HG03558 (cell line): ENCODE data around the gene COPB1.

ENCODE experiments used
- ATAC-seq: cut with Tn5 transposase; IDR thresholded peaks from one replicate; pipeline ENCODE4 v1.9.1; 2021; ENCODE audit warnings: moderate number of reproducible peaks; ENCODE audit not compliant: unreplicated experiment; ENCODE audit errors: extremely low read depth

COPB1 gene

DNA sequence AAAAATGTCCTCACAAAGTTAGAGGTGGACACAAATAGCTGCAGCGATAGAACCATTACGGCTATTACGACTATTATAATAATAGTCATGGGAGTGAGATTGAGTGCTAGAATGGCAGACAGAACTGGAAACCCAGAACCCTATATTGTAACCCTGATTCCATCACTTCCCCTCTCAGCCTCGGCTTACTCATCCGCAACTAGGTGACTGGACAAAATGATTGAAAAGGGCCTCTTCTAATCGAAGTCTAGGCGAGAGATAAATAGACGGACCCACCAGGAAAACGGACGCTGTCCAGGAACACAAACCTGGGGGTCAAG lies 19.9 kb upstream of the COPB1 start:
- no peak for ATAC-seq

DNA sequence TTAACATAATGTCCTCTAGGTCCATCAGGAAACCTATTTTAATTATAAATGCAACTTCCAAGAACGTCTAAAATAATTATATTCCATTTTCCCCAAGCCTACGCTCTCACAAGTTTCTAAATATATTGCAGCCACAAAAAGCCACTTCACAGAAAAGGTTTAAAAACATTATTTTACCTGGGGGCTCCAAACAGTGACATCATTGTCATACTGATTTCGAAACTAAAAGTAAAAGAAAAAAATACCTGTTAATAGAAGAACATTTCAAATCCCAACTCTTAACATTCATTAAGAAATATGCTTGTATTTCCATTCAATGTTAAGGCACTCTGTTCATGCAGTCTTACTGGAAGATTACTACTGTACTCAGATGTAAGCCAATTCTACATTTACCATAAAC lies 19.2 kb upstream of the COPB1 start:
- ATAC-seq, result no peak

DNA sequence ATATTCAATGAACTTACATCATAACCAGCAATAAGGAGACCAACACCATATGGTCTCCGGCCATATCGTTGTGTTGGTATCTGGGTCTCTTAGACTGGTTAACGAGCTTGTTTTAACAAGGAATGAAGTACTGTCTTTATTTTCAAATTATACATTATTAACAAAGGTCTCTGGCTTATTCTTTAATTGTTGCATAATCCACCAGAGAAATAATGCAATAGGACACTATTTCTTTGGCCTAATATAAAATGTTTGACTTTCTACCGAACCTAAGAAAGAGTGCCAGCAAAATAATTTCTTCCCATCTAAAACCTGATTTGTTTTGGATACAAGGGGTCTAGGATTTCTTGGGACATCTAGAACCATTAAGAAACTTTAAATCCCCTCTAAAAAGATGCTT lies 14.2 kb upstream of the COPB1 start:
- ATAC-seq, result no peak

DNA sequence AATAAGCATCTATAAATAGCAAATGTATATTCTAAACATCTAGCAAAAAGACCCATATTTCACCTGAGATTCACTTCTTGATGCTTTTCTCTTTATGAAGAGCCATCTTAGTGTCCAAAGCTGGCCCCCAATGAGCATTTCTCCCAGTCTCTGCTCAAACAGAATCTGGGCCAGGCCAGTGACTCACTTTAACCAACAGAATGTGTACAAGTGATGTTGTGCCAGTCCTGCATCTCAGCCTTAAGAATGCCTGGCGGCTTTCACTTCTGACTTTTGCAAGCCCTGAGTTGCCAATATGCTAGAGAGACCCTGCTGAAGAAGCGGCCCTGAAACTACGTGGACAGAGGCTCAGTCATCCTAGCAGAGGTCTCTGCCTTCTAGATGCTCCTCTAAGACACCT lies 6.9 kb upstream of the COPB1 start:
- no peak for ATAC-seq

DNA sequence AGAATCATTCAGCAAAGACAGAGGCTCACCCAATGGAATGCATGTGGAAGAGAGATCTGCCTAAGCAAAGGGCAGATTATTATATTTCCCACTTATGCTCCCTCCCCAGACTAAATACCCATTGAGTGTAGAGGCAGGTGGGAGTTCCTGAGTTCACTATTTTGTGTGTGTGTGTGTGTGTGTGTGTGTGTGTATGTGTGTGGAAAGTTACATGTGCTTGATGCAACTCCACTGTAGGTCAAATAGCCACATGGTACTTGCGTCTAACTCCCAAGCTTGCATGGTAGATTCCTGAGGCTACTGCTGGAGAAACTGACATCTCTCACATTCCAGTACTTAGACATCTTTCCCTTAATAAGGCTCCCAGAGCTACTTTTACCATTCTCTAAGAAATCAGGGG lies 3.4 kb upstream of the COPB1 start:
- no peak for ATAC-seq

- ATAC-seq, result no peak
Measured at GRCh38 chr11:14502039-14502438, 2.4 kb upstream of the COPB1 start.

GRCh38 chr11:14500181-14500651 lies 605 bp upstream of the COPB1 start:
- ATAC-seq, result peak; percentile 27

DNA sequence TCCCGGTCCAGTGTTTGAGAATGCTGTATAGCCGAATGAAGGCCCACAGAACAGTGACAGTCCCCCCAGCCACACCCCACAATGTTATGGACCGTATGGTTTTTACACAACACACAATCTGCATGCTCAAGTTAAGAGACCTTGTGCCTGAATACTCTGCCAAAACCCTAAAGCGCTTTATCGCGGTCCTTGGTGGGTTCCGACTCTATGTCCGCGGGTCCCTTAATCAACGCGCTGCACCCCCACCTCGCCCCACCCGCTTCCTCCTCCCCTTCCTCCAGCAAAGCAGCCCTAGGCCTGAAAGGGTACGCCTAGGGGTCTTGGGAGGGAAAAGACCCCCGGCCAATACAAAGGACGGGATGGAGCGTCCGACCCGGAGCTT lies 442 bp downstream of the COPB1 start:
- ATAC-seq, result no peak

- ATAC-seq, result no peak
Measured at GRCh38 chr11:14480716-14481115, 18.9 kb downstream of the COPB1 start.

DNA sequence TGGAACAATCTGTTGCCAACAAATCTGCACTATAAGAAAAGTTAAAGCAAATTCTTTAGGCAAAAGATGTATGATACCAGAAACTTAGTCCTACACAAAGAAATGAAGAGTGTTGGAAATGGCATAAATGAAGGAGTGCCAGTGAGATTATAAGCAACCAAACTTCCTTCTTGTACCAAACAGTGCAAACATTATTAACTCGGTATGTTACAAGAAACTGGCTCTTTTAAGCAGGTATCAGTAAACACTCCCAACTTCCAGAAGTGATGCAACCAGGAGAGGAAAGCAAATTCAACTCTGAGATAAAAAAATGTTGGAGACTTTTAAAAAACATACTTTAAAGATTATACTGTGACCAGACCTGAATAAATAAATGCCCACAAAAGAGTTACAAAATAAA lies 28.5 kb downstream of the COPB1 start:
- ATAC-seq, result no peak

GRCh38 chr11:14463623-14464022 lies 36.0 kb downstream of the COPB1 start:
- ATAC-seq, result no peak

- no peak for ATAC-seq
Measured at GRCh38 chr11:14460147-14460546, 39.5 kb downstream of the COPB1 start.

DNA sequence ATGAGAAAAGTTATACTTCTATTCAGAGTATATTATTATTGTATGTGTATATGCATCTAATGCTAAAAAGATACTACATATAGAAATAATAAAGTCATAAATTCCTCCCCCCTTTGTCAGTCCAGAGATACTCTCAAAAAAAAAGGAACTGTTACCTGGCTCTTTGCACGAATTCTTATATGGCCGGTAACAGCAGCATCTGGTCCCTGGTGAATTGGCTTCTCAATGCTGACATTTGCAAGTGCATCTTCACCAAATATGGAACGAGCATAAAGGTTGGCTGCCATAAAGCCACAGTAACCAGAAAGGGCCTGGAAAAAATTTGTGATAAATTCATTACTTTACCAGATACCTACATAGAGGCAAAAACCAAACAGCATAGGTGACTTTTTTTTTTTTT lies 41.2 kb downstream of the COPB1 start:
- ATAC-seq, result no peak

DNA sequence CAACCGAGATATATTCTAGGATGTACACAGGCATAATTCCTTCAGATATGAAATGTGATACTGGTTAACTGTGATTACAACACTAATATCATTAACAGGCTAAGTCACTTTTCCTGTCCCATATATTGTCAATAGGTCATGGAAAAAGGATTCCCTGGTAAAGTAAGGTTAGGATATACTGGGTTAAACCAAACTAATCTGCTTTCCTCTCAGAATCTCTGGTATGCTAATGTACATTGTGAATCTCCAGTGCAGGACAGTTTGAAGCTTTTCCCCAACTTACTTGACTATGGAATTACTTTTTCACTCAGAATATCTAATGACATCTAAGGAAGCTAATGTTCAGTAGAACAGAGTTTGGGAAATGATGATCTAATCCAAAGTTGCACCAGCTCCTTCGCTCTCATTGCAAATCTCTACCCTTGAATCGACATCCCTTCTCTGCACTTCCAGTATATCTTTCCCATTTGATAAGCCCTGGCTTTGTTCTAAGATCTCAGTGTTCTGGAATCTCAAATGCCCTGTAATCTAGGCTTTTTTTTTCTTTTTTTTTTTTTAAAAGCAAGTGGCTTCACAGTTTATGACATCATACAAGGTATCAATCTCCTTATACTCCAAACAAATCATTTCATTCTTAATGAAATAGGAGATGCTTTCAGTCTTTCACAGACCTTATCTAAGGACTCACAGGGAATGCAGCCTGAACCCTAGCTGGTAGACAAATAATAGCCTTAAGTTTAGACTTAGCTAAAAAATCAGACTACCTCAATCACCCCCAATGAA lies 43.8 kb downstream of the COPB1 start:
- ATAC-seq, result no peak

GRCh38 chr11:14454861-14455632 lies 44.6 kb downstream of the COPB1 start:
- no peak for ATAC-seq

DNA sequence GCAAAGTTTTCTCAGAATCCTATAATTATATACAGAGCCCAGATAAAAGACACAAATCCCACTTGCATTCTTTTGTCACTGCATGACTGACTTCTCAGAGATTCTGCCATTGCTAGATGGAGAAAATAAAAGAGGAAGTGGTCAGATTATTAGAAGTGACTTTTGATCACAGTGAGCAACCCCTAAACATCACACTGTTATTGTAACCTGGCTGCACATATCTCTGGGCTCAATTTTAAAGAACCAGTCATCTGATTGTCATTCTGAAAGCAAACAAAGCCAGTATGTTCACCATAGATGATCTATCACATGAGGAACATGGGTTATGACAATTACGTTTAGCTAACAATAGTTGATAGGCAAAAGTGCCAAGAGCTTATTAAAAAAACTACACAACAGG lies 47.8 kb downstream of the COPB1 start:
- no peak for ATAC-seq

- no peak for ATAC-seq
Measured at GRCh38 chr11:14449302-14449714, 50.3 kb downstream of the COPB1 start.

DNA sequence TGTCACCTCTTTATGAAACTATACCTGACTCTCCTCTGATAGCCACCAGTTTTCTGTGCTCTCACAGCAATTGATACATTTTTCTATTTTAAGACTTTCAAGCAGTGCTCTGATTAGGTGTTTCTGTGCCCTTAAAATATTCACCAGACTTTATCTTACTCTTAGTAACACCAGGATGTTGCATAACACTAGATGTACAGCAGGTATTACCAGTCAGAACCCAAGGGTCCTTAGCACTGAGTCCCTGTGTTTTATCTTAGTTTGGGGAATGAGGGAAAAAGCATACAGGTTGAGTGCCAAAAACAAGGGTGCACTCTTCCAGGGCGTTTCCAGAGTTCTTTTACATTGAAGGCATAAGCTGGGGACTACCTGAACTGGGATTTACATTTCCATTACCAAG lies 51.4 kb downstream of the COPB1 start:
- no peak for ATAC-seq

DNA sequence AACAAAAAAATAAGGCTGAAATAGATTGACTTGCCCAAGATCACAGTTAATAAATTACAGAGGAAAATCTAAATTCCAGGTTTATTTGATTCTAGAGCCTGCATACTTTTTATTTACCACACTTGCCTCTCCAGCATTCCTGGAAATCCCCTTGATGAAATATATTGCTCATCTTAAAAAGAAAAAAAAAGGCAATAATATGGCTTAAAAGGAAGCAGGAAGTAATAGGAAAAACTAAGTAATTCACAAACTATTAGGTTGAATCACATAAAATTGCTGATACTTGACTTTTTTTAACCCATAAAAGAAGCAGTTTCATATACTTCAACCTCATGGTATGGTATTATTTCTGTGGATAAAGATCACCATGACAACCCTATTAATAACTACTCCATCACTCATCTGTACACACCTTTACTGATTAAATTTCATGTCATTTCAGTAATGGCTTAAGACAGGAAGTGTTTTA lies 52.9 kb downstream of the COPB1 start:
- no peak for ATAC-seq

- no peak for ATAC-seq
Measured at GRCh38 chr11:14445542-14446530, 53.8 kb downstream of the COPB1 start.
